HCT116 (cell line): Measurements from ENCODE around the gene CCNB2.

Experiments
- ELF1 ChIP-seq: IDR thresholded peaks from 2 replicates; pipeline ENCODE4 v1.6.1; 2012; ENCODE audit warnings: low read depth, borderline replicate concordance
- EZH2 ChIP-seq: fragments of 200-600 bp; sonication (generic); IDR thresholded peaks from 2 replicates; pipeline ENCODE4 v1.6.1; 2017; ENCODE audit warnings: antibody characterized with exemption, mixed run types
- EZH2phosphoT487 ChIP-seq: fragments of 200-600 bp; IDR thresholded peaks from 2 replicates; pipeline ENCODE4 v1.6.1; 2018; ENCODE audit warnings: antibody characterized with exemption, borderline replicate concordance
- POLR2A ChIP-seq: IDR thresholded peaks from 2 replicates; pipeline ENCODE4 v1.7.0; 2011; ENCODE audit warnings: borderline replicate concordance; ENCODE audit not compliant: insufficient read depth, insufficient read length; ENCODE audit errors: extremely low read depth
- SRF ChIP-seq: IDR thresholded peaks from 2 replicates; pipeline ENCODE4 v1.6.1; 2012; ENCODE audit warnings: low read depth
- TCF7L2 ChIP-seq: IDR thresholded peaks from 2 replicates; pipeline ENCODE4 v1.7.0; 2011; ENCODE audit warnings: borderline replicate concordance, inconsistent platforms; ENCODE audit not compliant: insufficient read depth, insufficient read length; ENCODE audit errors: extremely low read depth
- ZNF274 ChIP-seq: fragments of 200-500 bp; sonication (Bioruptor generic); IDR thresholded peaks from 2 replicates; pipeline ENCODE4 v1.6.1; 2014; ENCODE audit warnings: mild to moderate bottlenecking, low read depth, low read length, inconsistent platforms
- TF ChIP-seq, protein P1 (sequence below), 3 experiments: fragments of 200-600 bp in 1 of 3; sonication (generic) in 1 of 3; IDR thresholded peaks in 2 of 3; conservative IDR thresholded peaks in 1 of 3; 2 replicates each; pipeline ENCODE4 v1.5.1; 2012 to 2017; ENCODE audit warnings: low read depth in 2 of 3, low read length in 2 of 3, antibody characterized with exemption in 1 of 3, borderline replicate concordance in 1 of 3, control low read depth in 1 of 3, mild to moderate bottlenecking in 1 of 3, mixed read lengths in 1 of 3, mixed run types in 1 of 3, moderate library complexity in 1 of 3; ENCODE audit not compliant: insufficient read depth in 1 of 3
- TF ChIP-seq, protein P2 (sequence below): IDR thresholded peaks from 2 replicates; pipeline ENCODE4 v1.6.1; 2012
- TF ChIP-seq, protein P3 (sequence below): IDR thresholded peaks from 2 replicates; pipeline ENCODE4 v1.6.1; 2012; ENCODE audit warnings: low read depth

DNA sequence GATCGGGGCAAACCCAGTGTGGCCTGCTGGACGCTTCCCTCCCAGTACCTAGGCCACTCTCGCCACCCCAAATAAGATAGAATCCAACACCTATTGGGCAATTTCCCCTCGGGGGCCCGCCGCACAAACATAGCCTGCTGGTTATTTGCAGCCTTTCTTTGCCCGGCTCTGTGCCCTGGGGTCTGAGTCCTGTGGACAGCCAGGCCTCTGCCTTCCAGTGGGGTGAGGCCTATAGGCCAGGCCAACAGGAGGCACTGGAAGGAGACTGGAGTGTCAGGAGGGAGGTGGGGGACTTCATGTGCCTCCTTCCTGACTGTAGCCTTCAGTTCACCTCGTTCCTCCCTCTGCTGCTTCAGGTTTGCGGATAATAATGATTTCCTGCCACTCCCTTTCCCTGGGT lies 54.3 kb downstream of the CCNB2 start:
- TF ChIP-seq POLR2A (no peak), TCF7L2 (no peak), EZH2phosphoT487 (no peak), ZNF274 (no peak), EZH2 (no peak), ELF1 (no peak), SRF (no peak)
- TF ChIP-seq, protein P1, sequence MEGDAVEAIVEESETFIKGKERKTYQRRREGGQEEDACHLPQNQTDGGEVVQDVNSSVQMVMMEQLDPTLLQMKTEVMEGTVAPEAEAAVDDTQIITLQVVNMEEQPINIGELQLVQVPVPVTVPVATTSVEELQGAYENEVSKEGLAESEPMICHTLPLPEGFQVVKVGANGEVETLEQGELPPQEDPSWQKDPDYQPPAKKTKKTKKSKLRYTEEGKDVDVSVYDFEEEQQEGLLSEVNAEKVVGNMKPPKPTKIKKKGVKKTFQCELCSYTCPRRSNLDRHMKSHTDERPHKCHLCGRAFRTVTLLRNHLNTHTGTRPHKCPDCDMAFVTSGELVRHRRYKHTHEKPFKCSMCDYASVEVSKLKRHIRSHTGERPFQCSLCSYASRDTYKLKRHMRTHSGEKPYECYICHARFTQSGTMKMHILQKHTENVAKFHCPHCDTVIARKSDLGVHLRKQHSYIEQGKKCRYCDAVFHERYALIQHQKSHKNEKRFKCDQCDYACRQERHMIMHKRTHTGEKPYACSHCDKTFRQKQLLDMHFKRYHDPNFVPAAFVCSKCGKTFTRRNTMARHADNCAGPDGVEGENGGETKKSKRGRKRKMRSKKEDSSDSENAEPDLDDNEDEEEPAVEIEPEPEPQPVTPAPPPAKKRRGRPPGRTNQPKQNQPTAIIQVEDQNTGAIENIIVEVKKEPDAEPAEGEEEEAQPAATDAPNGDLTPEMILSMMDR (IDR thresholded peaks at IDR 0.05 in 2 of 3, conservative IDR thresholded peaks at IDR 0.05 in 1 of 3; ENCODE audit: borderline replicate concordance in 1 of 3, insufficient read depth in 1 of 3, low read depth in 2 of 3, low read length in 2 of 3) = no peak
- TF ChIP-seq, protein P2, sequence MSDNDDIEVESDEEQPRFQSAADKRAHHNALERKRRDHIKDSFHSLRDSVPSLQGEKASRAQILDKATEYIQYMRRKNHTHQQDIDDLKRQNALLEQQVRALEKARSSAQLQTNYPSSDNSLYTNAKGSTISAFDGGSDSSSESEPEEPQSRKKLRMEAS = no peak
- TF ChIP-seq, protein P3, sequence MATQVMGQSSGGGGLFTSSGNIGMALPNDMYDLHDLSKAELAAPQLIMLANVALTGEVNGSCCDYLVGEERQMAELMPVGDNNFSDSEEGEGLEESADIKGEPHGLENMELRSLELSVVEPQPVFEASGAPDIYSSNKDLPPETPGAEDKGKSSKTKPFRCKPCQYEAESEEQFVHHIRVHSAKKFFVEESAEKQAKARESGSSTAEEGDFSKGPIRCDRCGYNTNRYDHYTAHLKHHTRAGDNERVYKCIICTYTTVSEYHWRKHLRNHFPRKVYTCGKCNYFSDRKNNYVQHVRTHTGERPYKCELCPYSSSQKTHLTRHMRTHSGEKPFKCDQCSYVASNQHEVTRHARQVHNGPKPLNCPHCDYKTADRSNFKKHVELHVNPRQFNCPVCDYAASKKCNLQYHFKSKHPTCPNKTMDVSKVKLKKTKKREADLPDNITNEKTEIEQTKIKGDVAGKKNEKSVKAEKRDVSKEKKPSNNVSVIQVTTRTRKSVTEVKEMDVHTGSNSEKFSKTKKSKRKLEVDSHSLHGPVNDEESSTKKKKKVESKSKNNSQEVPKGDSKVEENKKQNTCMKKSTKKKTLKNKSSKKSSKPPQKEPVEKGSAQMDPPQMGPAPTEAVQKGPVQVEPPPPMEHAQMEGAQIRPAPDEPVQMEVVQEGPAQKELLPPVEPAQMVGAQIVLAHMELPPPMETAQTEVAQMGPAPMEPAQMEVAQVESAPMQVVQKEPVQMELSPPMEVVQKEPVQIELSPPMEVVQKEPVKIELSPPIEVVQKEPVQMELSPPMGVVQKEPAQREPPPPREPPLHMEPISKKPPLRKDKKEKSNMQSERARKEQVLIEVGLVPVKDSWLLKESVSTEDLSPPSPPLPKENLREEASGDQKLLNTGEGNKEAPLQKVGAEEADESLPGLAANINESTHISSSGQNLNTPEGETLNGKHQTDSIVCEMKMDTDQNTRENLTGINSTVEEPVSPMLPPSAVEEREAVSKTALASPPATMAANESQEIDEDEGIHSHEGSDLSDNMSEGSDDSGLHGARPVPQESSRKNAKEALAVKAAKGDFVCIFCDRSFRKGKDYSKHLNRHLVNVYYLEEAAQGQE = no peak
